ENCODE data around the gene CBFB. TPM values are rescaled to one million over a fixed set of nuclear protein-coding genes. Genes with fewer than 3 reads are reported as not detected.

The CBFB gene
- total and polyA plus RNA-seq, 10 donors, result 22.7 to 80.4 (median 58.4) TPM

DNA sequence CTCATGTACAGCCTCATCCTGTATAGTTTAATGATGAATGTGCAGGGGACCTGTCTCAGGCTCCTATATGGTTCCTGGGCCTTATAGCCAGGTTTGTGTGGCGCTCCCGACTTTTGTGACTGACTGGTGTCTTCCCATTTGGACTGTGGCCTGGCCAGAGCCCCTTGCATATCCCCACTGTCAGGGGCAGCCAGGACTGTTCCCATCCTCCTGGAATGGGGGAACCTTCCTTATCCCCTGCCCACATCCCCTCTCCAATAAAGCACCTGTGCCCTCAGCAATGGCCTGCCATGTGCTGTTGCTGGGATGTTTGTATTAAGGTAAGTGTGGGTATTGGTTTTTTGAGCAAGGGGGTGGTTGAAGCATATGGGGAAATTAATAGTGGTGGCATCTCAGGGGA, 119.3 kb downstream of the CBFB start:
- no peak for TF ChIP-seq POLR2A (IDR thresholded peaks at IDR 0.05)
- TF ChIP-seq, protein P1, sequence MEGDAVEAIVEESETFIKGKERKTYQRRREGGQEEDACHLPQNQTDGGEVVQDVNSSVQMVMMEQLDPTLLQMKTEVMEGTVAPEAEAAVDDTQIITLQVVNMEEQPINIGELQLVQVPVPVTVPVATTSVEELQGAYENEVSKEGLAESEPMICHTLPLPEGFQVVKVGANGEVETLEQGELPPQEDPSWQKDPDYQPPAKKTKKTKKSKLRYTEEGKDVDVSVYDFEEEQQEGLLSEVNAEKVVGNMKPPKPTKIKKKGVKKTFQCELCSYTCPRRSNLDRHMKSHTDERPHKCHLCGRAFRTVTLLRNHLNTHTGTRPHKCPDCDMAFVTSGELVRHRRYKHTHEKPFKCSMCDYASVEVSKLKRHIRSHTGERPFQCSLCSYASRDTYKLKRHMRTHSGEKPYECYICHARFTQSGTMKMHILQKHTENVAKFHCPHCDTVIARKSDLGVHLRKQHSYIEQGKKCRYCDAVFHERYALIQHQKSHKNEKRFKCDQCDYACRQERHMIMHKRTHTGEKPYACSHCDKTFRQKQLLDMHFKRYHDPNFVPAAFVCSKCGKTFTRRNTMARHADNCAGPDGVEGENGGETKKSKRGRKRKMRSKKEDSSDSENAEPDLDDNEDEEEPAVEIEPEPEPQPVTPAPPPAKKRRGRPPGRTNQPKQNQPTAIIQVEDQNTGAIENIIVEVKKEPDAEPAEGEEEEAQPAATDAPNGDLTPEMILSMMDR (IDR thresholded peaks at IDR 0.05 in 8 of 11, conservative IDR thresholded peaks at IDR 0.05 in 3 of 11), result no peak
- no peak for TF ChIP-seq POLR2AphosphoS5 (IDR thresholded peaks at IDR 0.05)
- Histone ChIP-seq H3K36me3 (peaks cover 0 to 65% (median 55%) of the 10 kb centered on the region in 6 donors), H3K27ac (no peak overlapping the region), H3K27me3 (replicated peaks in 1 of 7) (peaks cover 0 to 36% (median 23%) of the 10 kb centered on the region in 7 donors), H3K4me1 (peaks cover 5 to 28% (median 21%) of the 10 kb centered on the region in 6 donors), H3K9me3 (no peaks in the 10 kb centered on the region), H3K4me3 (no peak overlapping the region)
- peak; percentile 18 for DNase-seq
- 88 to 98% (median 96%) methylated on average over 2 of the region's 2 CpGs for WGBS, 5 donors
- intact Hi-C loops (cut with DNase I; ENCODE audit: low total_unique reads), result no loop called here

DNA sequence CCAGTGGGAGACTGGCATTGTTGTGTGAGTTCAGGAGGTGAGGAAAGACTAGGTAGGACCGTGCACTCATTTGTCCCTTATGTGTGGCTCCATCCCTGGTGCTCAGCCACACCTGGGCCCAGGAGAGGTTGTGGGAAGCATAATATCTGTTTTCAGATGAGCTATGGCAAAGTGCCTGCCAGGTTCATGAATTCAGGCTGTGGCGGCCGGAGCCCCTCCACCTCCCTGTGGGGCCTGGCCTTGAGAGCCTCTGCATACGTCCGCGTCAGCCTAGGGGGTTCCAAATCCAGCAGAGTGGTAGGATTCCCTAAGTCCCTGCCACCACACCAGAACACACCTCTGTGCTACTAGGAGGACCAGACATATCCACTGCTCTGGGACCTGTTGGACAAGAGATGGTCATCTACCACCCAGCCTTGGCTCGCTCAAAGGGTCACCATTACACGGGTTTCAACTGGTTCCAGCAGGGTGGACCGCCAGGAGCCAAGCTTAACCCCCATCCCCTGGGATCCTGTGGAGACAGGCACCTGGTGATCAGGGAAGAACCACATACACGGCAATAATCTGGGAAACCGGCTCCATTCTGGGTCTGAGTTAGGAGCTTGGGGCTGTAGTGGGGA, 119.8 kb downstream of the CBFB start:
- Histone ChIP-seq H3K9me3 (no peaks in the 10 kb centered on the region), H3K36me3 (peaks cover 0 to 59% (median 49%) of the 10 kb centered on the region in 6 donors), H3K27ac (no peak overlapping the region), H3K4me3 (no peak overlapping the region), H3K27me3 (replicated peaks in 1 of 7) (peaks cover 0 to 36% (median 23%) of the 10 kb centered on the region in 7 donors), H3K4me1 (peaks cover 5 to 31% (median 21%) of the 10 kb centered on the region in 6 donors)
- 91 to 95% (median 94%) methylated on average over 4 to 11 of the region's 11 CpGs for WGBS, 5 donors
- peak; percentile 38 for DNase-seq
- intact Hi-C loops (cut with DNase I; ENCODE audit: low total_unique reads), result no loop called here
- TF ChIP-seq POLR2AphosphoS5 (IDR thresholded peaks at IDR 0.05), result no peak
- TF ChIP-seq, protein P1 (IDR thresholded peaks at IDR 0.05 in 8 of 11, conservative IDR thresholded peaks at IDR 0.05 in 3 of 11), result no peak
- TF ChIP-seq POLR2A (IDR thresholded peaks at IDR 0.05), result no peak

DNA sequence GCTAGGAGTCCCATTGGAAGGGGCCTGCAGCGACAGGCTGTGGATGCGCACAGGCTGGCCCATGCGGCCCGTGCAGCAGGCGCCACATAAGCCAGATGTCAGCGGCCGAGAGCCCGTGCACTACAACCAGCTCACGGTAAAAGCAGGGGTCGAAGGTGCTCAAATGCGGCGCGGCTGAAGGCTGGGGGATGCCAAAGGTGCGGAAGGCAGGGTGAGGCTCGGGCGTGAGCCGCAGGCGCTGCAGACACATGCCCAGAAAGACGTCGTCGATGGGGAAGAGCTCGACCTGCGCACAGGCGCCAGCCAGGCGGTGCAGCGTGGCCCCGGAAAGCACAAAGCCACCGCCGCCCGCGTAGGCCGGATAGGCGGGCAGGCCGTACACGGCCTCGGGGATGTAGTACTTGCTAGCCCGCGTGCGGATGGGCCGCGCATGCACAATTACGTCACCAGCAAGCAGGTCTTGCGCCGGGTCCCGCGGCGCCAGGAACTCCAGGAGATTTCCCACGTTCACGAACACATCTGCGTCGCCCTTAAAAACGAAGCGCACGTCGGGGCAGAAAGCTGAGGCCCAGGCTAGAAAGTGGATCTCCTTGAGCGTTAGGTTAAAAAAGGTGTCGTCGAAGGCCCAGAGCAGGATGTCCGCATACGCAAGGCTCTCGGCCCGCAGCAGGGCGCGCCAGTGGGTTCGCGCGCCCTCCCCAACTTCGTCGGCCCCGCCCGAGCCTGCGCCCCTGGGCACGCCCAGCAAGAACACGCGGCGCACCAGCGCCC, 120.5 kb downstream of the CBFB start:
- H3K36me3 ChIP-seq, result peaks cover 0 to 58% (median 42%) of the 10 kb centered on the region in 6 donors
- TF ChIP-seq, protein P1 (IDR thresholded peaks at IDR 0.05 in 8 of 11, conservative IDR thresholded peaks at IDR 0.05 in 3 of 11), result no peak
- peak in 2 of 3 donors; percentile 22 to 70 for TF ChIP-seq POLR2AphosphoS5 (IDR thresholded peaks at IDR 0.05)
- WGBS, 5 donors, result 71 to 80% (median 73%) methylated on average over 59 to 77 of the region's 77 CpGs
- H3K27ac ChIP-seq, result peak overlapping the region in 6 of 8 donors; percentile 79 to 85 (median 81)
- H3K4me3 ChIP-seq, result peak overlapping the region in 6 of 8 donors; percentile 38 to 73 (median 50)
- DNase-seq, result peak; percentile 70
- H3K27me3 ChIP-seq (replicated peaks in 1 of 7), result peaks cover 0 to 39% (median 23%) of the 10 kb centered on the region in 7 donors
- intact Hi-C loops (cut with DNase I; ENCODE audit: low total_unique reads), result loop anchor here (5.0 kb wide), 1 partner anchor 172 kb away; no protein-coding TSS in a partner anchor
- no peaks in the 10 kb centered on the region for H3K9me3 ChIP-seq
- H3K4me1 ChIP-seq, result peaks cover 5 to 38% (median 23%) of the 10 kb centered on the region in 6 donors
